Gastroesophageal sphincter (tissue), 3 donors: ENCODE measurements around the gene GON4L.

ENCODE experiments used
- EP300 ChIP-seq: sonication (generic); formaldehyde crosslinking; IDR thresholded peaks from one replicate; pipeline ENCODE4 v1.6.1; 2017; ENCODE audit warnings: antibody characterized with exemption, mild to moderate bottlenecking
- POLR2A ChIP-seq, 2 donors: fragments of 450-650 bp; IDR thresholded peaks; one replicate each; pipeline ENCODE4 v1.6.1; 2017; ENCODE audit warnings: antibody characterized with exemption in 2 of 2, mild to moderate bottlenecking in 2 of 2, moderate library complexity in 1 of 2
- POLR2AphosphoS5 ChIP-seq: sonication (generic); formaldehyde crosslinking; IDR thresholded peaks from one replicate; pipeline ENCODE4 v1.6.1; 2017; ENCODE audit warnings: antibody characterized with exemption
- TF ChIP-seq, protein P1 (sequence below), 4 experiments: fragments of 200-600 bp in 2 of 4; fragments of 450-650 bp in 2 of 4; sonication (generic) in 1 of 4; IDR thresholded peaks; one replicate each; pipeline ENCODE4 v1.5.1; 2017 to 2019; ENCODE audit warnings: antibody characterized with exemption in 4 of 4, mild to moderate bottlenecking in 2 of 4, moderate library complexity in 2 of 4

DNA sequence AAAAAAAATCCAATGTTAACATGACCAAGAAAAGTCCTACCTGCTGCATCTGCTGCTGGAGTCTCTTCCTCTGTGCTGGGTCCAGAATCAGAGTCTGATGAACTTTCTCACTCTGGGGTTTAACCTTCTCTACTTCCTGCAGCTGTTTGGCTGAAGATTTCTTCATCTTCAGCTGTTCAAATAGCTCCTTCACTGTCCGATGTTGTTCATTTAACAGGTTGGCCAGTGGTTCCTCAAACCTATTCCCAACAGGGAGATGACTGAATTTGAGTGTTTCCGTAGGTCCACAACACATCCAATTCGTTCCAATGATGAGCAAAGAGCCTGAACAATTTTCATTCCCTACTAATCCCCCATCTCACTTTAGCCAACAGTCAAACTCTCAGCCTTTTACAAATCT, 79.4 kb downstream of the GON4L start:
- no peak for TF ChIP-seq POLR2AphosphoS5
- TF ChIP-seq, protein P1, sequence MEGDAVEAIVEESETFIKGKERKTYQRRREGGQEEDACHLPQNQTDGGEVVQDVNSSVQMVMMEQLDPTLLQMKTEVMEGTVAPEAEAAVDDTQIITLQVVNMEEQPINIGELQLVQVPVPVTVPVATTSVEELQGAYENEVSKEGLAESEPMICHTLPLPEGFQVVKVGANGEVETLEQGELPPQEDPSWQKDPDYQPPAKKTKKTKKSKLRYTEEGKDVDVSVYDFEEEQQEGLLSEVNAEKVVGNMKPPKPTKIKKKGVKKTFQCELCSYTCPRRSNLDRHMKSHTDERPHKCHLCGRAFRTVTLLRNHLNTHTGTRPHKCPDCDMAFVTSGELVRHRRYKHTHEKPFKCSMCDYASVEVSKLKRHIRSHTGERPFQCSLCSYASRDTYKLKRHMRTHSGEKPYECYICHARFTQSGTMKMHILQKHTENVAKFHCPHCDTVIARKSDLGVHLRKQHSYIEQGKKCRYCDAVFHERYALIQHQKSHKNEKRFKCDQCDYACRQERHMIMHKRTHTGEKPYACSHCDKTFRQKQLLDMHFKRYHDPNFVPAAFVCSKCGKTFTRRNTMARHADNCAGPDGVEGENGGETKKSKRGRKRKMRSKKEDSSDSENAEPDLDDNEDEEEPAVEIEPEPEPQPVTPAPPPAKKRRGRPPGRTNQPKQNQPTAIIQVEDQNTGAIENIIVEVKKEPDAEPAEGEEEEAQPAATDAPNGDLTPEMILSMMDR (IDR thresholded peaks at IDR 0.05) = no peak
- TF ChIP-seq POLR2A (IDR thresholded peaks at IDR 0.05) = no peak
- no peak for TF ChIP-seq EP300
